Activated naive CD8-positive, alpha-beta T cell (primary cell): ENCODE data around the gene CERS4.
"Not testable (repeated sequence)": the region's sequence is repeated elsewhere in the genome, so short reads cannot be mapped to it uniquely, and the experiment has no call there.

Experiments used
- H3K27ac Mint-ChIP-seq: one replicate; pipeline ENCODE4 v1.8.0; 2021; ENCODE audit warnings: mixed read lengths
- H3K27me3 Mint-ChIP-seq: one replicate; pipeline ENCODE4 v1.8.0; 2021; ENCODE audit warnings: mixed read lengths
- H3K36me3 Mint-ChIP-seq: one replicate; pipeline ENCODE4 v1.8.0; 2021; ENCODE audit warnings: mixed read lengths
- H3K4me1 Mint-ChIP-seq: one replicate; pipeline ENCODE4 v1.8.0; 2021; ENCODE audit warnings: low read depth, mixed read lengths
- H3K4me3 Mint-ChIP-seq: one replicate; pipeline ENCODE4 v1.8.0; 2021; ENCODE audit warnings: mild to moderate bottlenecking, mixed read lengths
- H3K9me3 Mint-ChIP-seq: one replicate; pipeline ENCODE4 v1.8.0; 2021; ENCODE audit warnings: low read depth, mixed read lengths

Gene CERS4

DNA sequence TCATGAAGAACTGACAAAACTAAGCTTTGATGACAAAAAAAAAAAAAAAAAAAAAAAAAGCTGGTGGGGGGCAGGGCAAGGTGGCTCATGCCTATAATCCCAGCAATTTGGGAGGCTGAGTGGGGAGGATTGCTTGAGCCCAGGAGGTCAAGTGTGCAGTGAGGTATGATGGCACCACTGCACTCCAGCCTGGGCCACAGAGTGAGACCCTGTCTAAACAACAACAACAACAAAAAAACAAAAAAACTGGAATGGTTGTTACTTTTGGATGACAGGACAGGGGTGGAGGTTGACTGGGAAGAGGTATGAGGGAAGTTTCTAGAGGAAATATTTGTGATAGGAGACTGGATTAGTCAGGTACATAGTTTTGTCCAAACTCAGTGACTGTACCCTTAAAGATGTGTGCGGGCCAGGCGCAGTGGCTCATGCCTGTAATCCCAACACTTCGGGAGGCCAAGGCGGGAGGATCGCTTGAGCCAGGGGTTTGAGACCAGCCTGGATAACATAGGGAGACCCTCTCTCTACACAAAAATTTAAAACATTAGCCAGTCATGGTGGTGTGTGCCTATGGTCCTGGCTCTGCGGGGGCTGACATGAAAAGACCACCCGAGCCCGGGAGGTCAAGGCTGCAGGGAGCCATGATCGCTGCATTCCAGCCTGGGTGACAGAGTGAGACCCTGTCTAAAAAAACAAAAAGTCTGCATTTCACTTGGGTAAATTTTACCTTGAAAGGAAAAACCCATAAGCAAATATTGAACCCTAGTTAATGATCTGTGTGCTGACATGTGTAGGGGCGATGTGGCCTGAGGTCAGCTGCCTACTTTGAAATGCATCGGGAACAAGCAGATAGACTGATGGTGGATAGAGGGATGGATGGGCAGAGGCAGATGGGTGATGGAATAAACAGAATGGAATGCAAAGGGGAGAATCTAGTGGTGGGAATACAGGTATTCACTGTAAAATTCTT is 37.0 kb downstream of the CERS4 start:
- Mint-ChIP-seq H3K4me1 (peaks cover 5% of the 10 kb centered on the region), H3K36me3 (peaks cover 21% of the 10 kb centered on the region), H3K4me3 (no peak overlapping the region), H3K9me3 (no peaks in the 10 kb centered on the region), H3K27ac (no peak overlapping the region), H3K27me3 (no peaks in the 10 kb centered on the region)

DNA sequence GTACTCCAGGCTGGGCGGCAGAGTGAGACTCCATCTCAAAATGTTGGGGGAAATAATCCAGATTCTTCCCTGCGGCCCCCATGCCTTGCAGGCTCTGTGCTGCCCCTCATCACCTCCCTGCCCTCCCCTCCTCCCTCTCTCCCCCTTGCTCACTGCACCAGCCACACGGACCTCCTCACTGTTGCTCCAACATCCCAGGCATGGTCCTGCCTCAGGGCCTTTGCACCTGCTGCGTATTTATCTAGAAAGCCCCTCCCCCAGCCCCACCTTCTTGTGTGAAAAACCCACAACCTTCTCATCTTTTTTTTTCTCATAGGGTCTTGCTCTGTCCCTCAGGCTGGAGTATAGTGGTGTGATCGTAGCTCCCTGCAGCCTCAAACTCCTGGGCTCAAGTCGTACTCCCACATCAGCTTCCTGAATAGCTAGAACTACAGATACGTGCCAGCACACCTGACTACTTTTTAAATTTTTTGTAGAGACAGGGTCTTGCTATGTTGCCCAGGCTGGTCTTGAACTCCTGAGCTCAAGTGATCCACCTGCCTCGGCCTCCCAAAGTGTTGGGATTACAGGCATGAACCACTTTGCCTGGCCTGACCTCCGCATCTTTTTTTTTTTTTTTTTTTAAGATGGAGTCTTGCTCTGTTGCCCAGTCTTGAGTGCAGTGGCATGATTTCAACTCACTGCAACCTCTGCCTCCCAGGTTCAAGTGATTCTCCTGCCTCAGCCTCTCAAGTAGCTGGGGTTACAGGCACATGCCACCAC is 38.1 kb downstream of the CERS4 start:
- H3K9me3 Mint-ChIP-seq, H3K4me1 Mint-ChIP-seq, H3K4me3 Mint-ChIP-seq, H3K27ac Mint-ChIP-seq, H3K27me3 Mint-ChIP-seq: not testable (repeated sequence)
- peaks cover 18% of the 10 kb centered on the region for H3K36me3 Mint-ChIP-seq

DNA sequence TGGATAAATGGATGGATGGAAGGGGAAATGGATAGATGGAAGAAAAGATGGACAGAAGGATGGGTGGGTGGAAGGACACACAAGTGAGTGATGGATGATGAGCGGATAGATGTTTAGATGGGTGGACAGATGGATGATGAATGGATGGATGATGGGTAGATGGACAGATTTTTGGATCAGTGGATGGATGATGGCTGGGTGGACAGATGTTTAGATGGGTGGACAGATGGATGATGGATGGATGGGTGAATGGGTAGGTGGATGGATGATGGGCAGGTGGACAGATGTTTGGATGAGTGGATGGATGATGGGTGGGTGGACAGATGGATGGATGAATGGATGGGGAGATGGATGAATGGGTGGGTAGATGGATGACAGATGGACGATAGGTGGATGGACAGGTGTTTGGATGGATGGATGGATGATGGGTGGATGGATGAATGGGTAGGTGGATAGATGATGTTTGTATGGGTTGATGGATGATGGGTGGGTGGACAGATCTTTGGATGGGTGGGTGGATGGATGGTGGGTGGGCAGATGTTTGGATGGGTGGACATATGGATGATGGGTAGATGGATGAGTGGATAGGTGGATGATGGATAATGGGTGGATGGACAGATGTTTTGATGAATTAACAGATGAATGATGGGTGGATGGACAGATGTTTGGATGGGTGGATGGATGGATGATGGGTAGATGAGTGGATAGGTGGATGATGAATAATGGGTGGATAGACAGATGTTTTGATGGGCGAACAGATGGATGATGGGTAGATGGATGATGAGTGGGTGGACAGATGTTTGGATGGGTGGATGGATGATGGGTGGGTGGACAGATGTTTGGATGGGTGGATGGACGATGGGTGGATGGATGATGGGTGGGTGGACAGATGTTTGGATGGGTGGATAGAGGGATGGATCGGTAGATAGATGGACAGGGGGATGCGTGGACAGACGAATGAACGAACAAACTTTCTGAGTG is 39.5 kb downstream of the CERS4 start:
- Mint-ChIP-seq H3K27ac (no peak overlapping the region), H3K27me3 (no peaks in the 10 kb centered on the region), H3K4me3 (no peak overlapping the region), H3K4me1 (peaks cover 2% of the 10 kb centered on the region), H3K36me3 (peaks cover 12% of the 10 kb centered on the region), H3K9me3 (no peaks in the 10 kb centered on the region)

DNA sequence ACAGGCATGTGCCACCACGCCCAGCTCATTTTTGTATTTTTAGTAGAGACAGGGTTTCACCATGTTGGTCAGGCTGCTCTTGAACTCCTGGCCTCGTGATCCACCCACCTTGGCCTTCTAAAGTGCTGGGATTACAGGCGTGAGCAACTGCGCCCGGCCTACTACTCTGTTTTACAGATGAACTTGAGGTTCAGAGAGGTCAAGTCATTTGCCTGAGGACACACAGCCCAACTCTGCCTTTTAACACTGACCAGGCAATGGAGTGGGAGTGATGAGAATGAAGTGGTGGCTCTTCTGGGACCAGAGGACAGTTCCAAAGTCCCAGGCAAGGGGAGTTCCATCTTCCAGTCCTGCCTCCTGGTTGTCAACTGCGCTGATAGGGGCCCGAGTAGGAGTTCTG is 41.4 kb downstream of the CERS4 start:
- no peak overlapping the region for H3K4me3 Mint-ChIP-seq
- no peaks in the 10 kb centered on the region for H3K9me3 Mint-ChIP-seq
- peaks cover 8% of the 10 kb centered on the region for H3K36me3 Mint-ChIP-seq
- no peak overlapping the region for H3K27ac Mint-ChIP-seq
- peaks cover 2% of the 10 kb centered on the region for H3K4me1 Mint-ChIP-seq
- no peaks in the 10 kb centered on the region for H3K27me3 Mint-ChIP-seq

DNA sequence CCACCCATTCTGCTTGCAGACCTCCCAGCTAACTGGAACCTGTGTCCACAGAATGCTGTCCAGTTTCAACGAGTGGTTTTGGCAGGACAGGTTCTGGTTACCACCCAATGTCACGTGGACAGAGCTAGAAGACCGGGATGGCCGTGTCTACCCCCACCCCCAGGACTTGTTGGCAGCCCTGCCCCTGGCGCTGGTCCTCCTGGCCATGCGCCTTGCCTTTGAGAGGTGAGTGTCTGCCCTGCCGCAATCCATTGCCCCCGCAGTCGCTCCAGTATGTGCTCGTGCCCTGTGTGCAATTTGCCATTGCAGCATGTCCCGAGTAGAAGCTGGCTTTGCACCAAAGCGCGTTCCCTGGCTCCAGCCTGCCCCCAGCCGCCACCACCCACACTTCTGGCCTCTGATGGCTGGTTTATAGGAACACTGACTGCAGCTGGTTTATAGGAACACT is 41.9 kb downstream of the CERS4 start:
- Mint-ChIP-seq H3K4me1 (peaks cover 5% of the 10 kb centered on the region), H3K27me3 (no peaks in the 10 kb centered on the region), H3K4me3 (no peak overlapping the region), H3K36me3 (peaks cover 8% of the 10 kb centered on the region), H3K27ac (no peak overlapping the region), H3K9me3 (no peaks in the 10 kb centered on the region)

DNA sequence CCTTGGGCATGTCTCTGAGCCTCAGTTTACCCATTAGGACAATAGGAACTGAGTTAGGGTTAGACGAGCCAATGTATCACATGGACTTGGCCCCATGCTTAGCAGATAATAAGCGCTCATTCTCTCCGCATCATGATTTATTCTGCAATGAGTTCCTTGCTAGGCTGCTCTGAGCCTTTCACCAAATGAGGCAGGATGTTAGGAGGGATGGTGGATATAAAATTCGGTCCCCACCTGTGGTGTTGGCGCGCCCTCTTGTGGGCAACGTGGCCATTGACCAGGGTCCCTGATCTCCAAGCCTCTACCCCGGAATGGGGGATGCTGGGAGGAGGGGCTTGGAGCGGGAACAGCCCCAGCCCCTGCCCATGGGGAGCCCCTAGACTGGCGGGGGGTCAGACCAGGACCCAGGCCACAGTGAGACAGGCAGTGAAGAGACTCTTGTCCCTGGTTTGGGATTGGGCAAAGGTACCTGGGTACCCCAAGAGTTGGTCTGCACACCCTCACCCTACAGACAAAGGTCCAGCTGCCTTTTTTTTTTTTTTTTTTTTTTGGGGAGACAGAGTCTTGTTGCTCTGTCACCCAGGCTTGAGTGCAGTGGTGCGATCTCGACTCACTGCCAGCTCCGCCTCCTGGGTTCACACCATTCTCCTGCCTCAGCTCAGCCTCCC is 43.9 kb downstream of the CERS4 start:
- Mint-ChIP-seq H3K36me3 (peaks cover 7% of the 10 kb centered on the region), H3K4me1 (peaks cover 7% of the 10 kb centered on the region), H3K4me3 (no peak overlapping the region), H3K27ac (no peak overlapping the region), H3K9me3 (no peaks in the 10 kb centered on the region), H3K27me3 (no peaks in the 10 kb centered on the region)

DNA sequence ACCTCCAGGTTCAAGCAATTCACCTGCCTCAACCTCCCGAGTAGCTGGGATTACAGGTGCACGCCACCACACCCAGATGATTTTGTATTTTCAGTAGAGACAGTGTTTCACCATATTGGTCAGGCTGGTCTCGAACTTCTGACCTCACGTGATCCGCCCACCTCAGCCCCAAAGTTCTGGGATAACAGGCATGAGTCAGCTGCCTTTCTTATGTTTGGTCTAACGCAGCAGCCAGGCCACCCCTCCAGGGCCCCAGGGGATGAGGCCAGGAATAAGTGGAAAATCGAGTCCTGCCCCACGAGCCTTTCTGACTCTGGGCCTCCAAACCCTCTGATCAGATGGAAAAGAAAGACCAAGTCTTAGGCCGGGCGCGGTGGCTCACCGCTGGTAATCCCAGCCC is 44.5 kb downstream of the CERS4 start:
- Mint-ChIP-seq H3K27ac (no peak overlapping the region), H3K27me3 (no peaks in the 10 kb centered on the region), H3K4me3 (no peak overlapping the region), H3K4me1 (peaks cover 7% of the 10 kb centered on the region), H3K36me3 (peaks cover 3% of the 10 kb centered on the region), H3K9me3 (no peaks in the 10 kb centered on the region)

DNA sequence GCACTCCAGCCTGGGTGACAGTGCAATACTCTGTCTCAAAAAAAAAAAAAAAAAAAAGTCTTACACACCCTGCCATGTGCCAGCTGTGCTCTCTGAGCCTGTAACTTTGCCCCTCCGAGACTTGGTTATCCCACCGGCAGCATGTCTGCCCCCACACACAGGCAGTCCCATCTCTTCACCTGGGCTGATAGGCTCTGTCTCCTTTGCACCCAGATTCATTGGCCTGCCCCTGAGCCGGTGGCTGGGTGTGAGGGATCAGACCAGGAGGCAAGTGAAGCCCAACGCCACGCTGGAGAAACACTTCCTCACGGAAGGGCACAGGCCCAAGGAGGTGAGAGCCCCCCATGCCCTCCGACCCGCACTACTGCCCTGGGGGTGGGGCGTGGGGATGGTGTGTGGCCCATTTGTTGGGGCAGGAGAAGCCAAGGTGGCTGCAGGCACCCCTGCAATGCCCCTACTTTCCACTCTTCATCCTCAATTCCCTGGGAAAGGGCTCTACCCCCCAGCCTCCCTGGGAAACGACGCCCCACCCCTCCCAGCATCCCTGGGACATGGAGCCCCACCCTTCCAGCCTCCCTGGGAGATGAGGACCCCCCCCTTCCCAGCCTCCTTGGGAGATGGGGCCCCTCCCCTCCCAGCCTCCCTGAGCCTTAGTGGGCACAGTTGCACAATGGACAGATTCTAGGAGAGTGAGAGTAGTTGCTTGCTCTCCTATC is 45.3 kb downstream of the CERS4 start:
- Mint-ChIP-seq H3K9me3 (no peaks in the 10 kb centered on the region), H3K27me3 (no peaks in the 10 kb centered on the region), H3K36me3 (no peaks in the 10 kb centered on the region), H3K27ac (no peak overlapping the region), H3K4me1 (peaks cover 7% of the 10 kb centered on the region), H3K4me3 (no peak overlapping the region)

DNA sequence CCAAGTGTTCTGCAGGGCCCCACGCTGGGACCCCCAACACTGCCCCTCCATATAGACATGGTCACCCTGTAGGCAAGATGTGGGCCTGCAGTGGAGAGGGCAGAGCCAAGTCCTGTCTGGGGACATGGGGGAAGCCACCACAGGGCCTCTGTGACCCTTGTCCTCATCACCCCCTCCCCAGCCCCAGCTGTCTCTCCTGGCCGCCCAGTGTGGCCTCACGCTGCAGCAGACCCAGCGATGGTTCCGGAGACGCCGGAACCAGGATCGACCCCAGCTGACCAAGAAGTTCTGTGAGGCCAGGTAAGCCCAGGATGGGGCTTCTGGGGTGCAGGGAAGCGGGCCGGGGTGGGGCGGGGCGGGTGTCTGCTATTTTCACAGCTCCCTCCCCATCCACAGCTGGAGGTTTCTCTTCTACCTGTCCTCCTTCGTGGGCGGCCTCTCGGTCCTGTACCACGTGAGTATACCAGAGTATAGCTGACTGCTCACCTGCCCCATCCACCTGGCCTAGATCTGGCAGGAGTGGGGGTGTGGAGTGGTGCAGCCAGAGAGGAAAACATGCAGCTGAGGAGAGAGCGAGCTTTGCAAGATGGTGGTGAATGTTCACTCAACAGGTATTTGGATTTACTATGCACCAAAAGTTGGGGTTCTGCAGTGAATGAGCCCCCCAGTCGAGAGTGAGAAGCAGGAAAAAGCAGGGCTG is 46.4 kb downstream of the CERS4 start:
- Mint-ChIP-seq H3K27ac (no peak overlapping the region), H3K9me3 (no peaks in the 10 kb centered on the region), H3K36me3 (no peaks in the 10 kb centered on the region), H3K4me1 (peaks cover 13% of the 10 kb centered on the region), H3K4me3 (no peak overlapping the region), H3K27me3 (no peaks in the 10 kb centered on the region)

DNA sequence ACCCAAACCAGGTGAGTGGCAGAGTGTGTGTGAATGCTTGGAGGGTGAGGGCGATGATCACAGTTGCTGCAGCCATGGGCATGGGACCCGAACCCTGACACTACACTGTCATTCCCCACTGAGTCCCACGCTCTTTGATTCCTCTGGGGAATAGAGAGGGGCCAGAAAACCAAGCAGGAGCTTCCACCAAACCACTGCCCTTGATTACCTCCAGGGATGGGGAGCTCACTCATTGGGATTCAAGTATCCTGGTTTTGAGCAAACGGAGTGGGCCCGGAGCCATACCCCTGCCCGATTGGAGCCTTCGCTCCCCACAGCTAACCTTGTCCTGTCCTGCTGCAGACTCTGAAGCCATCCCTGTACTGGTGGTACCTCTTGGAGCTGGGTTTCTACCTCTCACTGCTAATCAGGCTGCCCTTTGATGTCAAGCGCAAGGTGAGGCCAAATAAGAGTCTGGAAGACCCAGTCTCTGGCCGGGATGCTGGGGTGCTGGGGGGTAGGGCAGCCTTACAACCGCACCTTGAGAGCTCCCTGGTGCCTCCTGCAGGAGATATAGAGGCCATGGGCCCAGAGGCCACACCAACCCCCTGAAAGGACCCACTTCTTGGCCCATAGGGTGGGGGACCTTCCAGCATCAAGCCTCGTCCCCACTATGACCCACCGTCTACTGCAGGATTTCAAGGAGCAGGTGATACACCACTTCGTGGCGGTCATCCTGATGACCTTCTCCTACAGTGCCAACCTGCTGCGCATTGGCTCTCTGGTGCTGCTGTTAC is 47.3 kb downstream of the CERS4 start:
- Mint-ChIP-seq H3K4me1 (peaks cover 13% of the 10 kb centered on the region), H3K27me3 (no peaks in the 10 kb centered on the region), H3K9me3 (no peaks in the 10 kb centered on the region), H3K4me3 (no peak overlapping the region), H3K36me3 (no peaks in the 10 kb centered on the region), H3K27ac (no peak overlapping the region)

DNA sequence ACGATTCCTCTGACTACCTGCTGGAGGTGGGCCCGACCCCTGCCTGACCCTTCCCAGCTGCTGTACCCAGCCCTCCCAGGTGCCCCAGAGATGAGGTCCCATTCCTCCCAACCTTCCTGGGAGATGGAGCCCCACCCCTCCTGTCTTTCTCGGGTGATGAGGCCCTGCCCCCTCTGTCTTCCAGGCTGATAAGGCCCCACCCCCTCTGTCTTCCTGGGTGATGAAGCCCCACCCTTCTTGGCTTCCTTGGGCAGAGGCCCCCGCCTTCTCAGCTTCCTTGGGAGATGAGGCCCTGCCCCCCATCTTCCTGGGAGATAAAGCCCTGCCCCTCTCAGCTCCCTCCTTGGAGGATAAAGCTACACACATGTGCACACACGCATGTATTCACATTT is 47.9 kb downstream of the CERS4 start:
- Mint-ChIP-seq H3K36me3 (no peaks in the 10 kb centered on the region), H3K27me3 (no peaks in the 10 kb centered on the region), H3K4me1 (peaks cover 13% of the 10 kb centered on the region), H3K4me3 (no peak overlapping the region), H3K9me3 (no peaks in the 10 kb centered on the region), H3K27ac (no peak overlapping the region)

DNA sequence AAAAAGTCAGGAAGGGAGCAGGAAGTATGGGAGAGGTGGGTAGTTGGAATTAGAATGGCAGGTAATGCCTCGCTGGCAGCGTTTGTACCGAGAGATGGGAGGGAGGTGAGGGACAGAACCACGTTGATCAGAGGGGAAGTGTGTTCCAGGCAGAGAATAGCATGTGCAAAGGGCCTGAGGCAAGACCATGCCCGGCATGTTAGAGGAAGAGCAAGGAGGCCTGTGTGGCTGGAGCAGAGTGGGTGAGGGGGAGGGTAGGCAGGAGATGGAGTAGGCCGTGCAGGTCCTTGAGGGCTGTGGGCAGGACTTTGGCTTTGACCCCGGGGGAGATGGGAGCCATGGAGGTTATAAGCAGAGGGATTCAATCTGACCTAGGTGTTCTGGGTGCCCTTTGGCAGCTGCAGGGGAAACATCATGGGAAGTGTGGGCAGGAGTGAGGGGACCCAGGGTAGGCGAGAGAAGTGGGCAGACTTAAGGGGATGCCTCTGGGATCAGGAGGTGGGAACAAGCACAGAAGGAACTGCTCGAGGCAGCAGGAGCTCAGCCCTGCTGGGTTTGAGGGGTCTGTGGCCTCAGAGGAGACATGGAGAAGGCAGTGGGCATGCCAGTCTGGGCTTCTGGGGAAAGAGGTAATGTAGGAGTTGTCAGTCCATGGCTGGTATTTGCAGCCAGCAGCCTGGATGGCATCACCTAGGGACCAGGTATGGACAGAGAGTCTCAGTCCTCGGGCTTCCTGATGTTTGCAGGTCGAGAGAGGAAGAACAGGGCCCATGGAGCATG is 50.2 kb downstream of the CERS4 start:
- Mint-ChIP-seq H3K27me3 (no peaks in the 10 kb centered on the region), H3K4me3 (no peak overlapping the region), H3K36me3 (no peaks in the 10 kb centered on the region), H3K9me3 (no peaks in the 10 kb centered on the region), H3K27ac (peak overlapping the region; percentile 5), H3K4me1 (peaks cover 10% of the 10 kb centered on the region)
